IPS-20b (cell line): ENCODE results near the gene ZNF316.

Source experiments
- H3K27ac ChIP-seq: one replicate; pipeline ENCODE4 v1.5.1; 2013; ENCODE audit warnings: low read length
- H3K27me3 ChIP-seq: 2 replicates; pipeline ENCODE4 v1.6.1; 2013; ENCODE audit warnings: mild to moderate bottlenecking, low read length, inconsistent platforms; ENCODE audit not compliant: insufficient read depth
- H3K36me3 ChIP-seq: 2 replicates; pipeline ENCODE4 v1.6.1; 2013; ENCODE audit warnings: low read depth, mild to moderate bottlenecking, inconsistent platforms, low read length, moderate library complexity; ENCODE audit not compliant: insufficient read depth
- H3K4me1 ChIP-seq: 2 replicates; pipeline ENCODE4 v1.6.1; 2013; ENCODE audit warnings: mild to moderate bottlenecking, control low read depth, inconsistent platforms, low read length, moderate library complexity; ENCODE audit not compliant: insufficient read depth
- H3K4me3 ChIP-seq: 2 replicates; pipeline ENCODE4 v1.5.1; 2013; ENCODE audit warnings: mild to moderate bottlenecking, low read length, inconsistent platforms
- H3K9ac ChIP-seq: 2 replicates; pipeline ENCODE4 v1.6.1; 2013; ENCODE audit warnings: low read depth, mild to moderate bottlenecking, inconsistent platforms, low read length, moderate library complexity
- H3K9me3 ChIP-seq: 2 replicates; pipeline ENCODE4 v1.6.1; 2013; ENCODE audit warnings: mild to moderate bottlenecking, low read depth, low read length, inconsistent platforms; ENCODE audit not compliant: insufficient read depth

The ZNF316 gene

GRCh38 chr7:6675807-6676405, 38.8 kb downstream of the ZNF316 start:
- Histone ChIP-seq H3K9ac (no peak overlapping the region), H3K27ac (no peak overlapping the region), H3K27me3 (no peaks in the 10 kb centered on the region), H3K4me1 (no peaks in the 10 kb centered on the region), H3K36me3 (peaks cover 12% of the 10 kb centered on the region; the same call in 1 of the 2 replicates), H3K4me3 (no peak overlapping the region), H3K9me3 (peaks cover 78% of the 10 kb centered on the region)

GRCh38 chr7:6680146-6680545, 43.0 kb downstream of the ZNF316 start:
- H3K4me1 ChIP-seq: no peaks in the 10 kb centered on the region
- no peak overlapping the region for H3K9ac ChIP-seq
- H3K27ac ChIP-seq: no peak overlapping the region
- peaks cover 92% of the 10 kb centered on the region for H3K9me3 ChIP-seq
- no peaks in the 10 kb centered on the region for H3K27me3 ChIP-seq
- 0 out of 2 replicates have a peak, but pooled peaks cover 11% of the 10 kb centered on the region for H3K36me3 ChIP-seq
- no peak overlapping the region for H3K4me3 ChIP-seq

GRCh38 chr7:6691103-6691502, 54.0 kb downstream of the ZNF316 start:
- H3K27me3 ChIP-seq: no peaks in the 10 kb centered on the region
- H3K9ac ChIP-seq: no peak overlapping the region
- peaks cover 100% of the 10 kb centered on the region for H3K9me3 ChIP-seq
- no peaks in the 10 kb centered on the region for H3K4me1 ChIP-seq
- H3K36me3 ChIP-seq: peaks cover 100% of the 10 kb centered on the region
- peak overlapping the region; percentile 38 for H3K4me3 ChIP-seq
- no peak overlapping the region for H3K27ac ChIP-seq

GRCh38 chr7:6691609-6692106, 54.5 kb downstream of the ZNF316 start:
- H3K27ac ChIP-seq: no peak overlapping the region
- H3K4me3 ChIP-seq: peak overlapping the region; percentile 38
- H3K9me3 ChIP-seq: peaks cover 100% of the 10 kb centered on the region
- H3K27me3 ChIP-seq: no peaks in the 10 kb centered on the region
- peaks cover 100% of the 10 kb centered on the region for H3K36me3 ChIP-seq
- H3K4me1 ChIP-seq: no peaks in the 10 kb centered on the region
- no peak overlapping the region for H3K9ac ChIP-seq

- Histone ChIP-seq H3K9ac (no peak overlapping the region), H3K36me3 (peaks cover 84% of the 10 kb centered on the region), H3K27ac (no peak overlapping the region), H3K27me3 (no peaks in the 10 kb centered on the region), H3K9me3 (peaks cover 62% of the 10 kb centered on the region), H3K4me1 (no peaks in the 10 kb centered on the region), H3K4me3 (no peak overlapping the region)
Observed at GRCh38 chr7:6700793-6701192, 63.7 kb downstream of the ZNF316 start.

GRCh38 chr7:6701860-6702259, 64.7 kb downstream of the ZNF316 start:
- Histone ChIP-seq H3K27me3 (no peaks in the 10 kb centered on the region), H3K9ac (no peak overlapping the region), H3K27ac (no peak overlapping the region), H3K4me1 (no peaks in the 10 kb centered on the region), H3K36me3 (peaks cover 73% of the 10 kb centered on the region), H3K9me3 (peaks cover 52% of the 10 kb centered on the region), H3K4me3 (no peak overlapping the region)
